Measurements from ENCODE around the gene CLRN1.

Gene CLRN1

DNA sequence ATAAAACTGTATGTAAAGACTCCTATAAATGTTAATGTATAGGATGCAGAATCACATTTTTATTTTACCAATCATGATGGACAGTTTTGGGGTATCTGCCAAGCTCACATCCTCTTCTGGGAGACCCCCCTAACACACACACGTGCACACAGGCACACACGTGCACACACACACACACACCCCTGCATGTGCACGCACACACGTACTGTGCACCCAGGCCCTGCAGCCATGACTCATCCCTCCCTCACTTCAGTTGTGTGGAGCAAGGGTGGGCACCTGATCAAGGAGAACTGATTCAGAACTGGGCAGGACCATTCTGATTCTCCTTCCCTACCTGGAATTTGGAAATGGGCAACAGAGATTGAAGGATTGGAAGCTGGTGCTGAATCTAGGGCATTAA, 51.3 kb downstream of the CLRN1 start:
- no peak for DNase-seq (ENCODE audit: low read depth, low spot score)

DNA sequence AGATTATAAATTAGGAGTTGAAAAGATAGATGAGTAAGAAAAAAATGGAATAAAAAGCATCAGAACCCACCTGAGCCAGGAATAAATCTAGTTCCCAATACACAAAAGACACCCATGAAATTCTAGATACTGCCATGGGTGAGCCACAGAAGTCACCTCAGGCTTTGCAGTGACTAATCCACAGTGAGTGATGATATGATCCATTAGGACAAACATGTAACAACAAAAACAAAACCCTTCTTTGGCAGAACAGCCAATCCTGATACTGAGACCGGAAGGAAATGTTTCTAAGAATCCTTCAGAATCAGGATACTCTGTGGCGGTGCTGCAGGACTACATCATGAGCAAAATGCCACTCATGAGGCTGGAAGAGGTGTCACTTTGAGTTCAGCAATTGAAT, 52.3 kb downstream of the CLRN1 start:
- no peak for DNase-seq (ENCODE audit: low read depth, low spot score)

DNA sequence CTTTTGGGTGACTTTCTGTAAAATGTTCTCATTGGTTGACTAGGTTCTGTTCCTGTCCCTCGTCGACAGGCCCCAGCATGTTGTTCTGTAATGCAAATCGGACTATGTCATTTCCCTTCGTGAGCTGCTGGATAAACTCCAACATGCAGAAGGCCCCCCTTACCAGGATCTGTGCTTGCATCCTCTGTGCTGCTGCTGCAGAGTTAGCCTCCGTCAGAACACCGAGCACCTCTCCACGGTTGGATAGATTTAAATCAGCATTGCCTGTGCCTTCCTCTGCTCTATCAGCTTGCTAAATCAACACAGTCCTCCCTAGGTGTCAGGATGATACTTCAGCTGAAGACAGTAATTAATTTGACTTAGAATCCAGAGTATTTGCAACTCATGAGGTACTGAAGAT, 54.6 kb downstream of the CLRN1 start:
- no peak for DNase-seq (ENCODE audit: low read depth, low spot score)

DNA sequence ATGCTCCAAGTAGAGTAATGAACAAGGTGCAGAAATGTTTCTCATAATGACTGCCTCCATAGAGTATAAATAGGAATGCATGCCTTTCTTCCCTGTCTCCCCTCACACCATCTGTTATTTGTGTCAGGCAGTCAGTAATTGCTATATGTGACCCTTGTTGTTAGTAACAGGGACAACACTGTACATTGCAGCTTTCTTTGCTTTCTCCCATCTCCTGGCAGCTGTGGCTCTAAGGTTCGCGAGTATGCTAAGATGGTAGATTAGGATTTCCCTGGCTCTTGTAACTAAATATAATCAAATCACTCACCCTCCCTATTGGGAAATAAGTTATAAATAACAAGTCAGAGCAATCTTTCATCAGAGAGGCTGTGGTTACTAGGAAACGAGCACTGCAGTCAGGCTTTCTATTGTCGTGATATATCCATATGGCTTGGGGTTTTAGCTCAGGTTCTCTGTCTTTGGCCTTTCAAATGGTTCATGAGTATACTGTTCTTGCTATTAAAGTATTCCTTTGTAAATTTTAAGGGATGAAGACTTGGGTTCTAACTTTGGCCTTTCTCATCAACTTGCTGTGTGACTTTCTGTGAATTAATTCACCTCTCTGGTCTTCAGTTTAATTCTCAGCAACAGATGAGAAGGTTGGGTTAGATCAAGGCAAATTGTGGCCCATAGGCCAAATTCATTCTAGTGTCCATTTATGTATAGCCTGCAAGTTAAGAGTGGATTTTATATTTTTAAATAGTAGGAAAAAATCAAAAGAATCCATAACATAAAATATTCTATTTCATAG, 59.2 kb downstream of the CLRN1 start:
- no peak for DNase-seq (ENCODE audit: low read depth, low spot score)

DNA sequence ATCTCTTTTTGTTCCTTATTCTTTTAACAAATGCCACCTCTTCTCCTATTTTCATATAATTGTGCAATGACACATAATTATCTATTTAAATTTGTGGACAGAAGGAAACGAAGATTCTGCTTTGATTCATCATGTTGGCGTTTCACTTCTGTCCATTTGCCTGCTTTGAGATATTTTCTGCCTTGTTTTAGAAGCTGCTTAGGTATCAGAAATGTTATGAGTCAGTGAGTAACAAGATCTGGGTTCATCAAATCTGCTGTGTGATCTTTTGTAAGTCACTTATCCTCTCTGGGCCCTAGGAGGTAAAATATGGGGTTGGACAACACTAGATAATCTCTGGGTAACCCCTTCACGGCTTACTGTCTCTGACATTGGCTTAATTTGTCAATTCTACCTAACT, 60.0 kb downstream of the CLRN1 start:
- DNase-seq (ENCODE audit: low read depth, low spot score), result no peak

DNA sequence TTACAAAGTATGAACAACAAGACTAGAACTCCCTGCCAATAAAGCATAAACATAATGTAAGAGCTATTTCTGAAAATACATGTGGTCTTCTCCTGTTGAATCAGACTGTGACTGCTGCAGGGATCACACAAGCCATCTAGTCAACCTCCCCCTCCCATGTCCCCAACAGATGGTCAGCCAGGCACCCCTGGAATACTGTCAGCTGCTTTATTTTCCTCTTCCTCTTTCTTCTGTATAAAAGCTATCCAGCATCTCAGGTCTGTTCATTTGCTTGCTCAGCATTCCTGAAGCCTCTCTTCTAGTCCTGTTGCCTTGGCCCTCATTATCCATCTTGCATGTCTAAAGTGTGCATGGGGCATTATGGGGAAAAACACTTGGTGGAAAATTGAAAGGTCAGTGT, 60.8 kb downstream of the CLRN1 start:
- DNase-seq (ENCODE audit: low read depth, low spot score), result no peak

DNA sequence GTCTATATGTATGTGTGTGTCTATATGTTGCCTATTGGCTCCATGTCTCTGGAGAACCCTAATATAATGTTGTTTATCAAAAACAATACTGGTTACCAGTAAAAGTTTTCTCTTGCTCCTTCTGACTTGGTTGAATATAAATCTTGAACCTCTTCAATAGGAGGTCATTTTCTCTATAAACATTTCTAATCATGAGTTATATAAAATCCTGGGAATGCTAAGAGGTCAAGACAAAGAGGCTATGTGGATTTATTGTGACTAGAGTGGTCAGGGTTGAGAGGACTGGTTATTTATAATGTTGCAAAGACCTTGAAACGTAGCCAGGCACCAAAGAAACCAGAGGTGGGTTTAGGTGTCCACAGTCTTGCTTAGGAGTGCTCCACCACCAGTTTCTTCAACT, 66.1 kb downstream of the CLRN1 start:
- no peak for DNase-seq (ENCODE audit: low read depth, low spot score)

DNA sequence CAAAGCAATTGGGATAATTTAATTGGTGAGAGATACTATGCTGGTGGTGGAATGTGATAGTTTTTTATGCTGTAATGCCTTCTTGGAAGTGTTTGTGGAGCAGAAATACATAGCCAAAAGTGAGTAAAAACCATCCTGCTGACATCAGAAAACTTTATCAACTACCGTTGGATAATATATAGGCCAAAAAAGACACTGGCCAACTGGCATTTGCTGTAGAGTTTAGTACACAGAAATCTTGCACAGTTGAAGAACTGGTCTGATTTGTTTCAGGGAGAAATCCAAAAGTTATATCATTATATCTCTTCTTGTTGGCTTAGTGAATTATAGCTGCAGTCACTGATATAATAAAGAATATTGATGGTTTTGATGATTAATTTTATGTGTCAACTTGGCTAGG, 66.8 kb downstream of the CLRN1 start:
- DNase-seq (ENCODE audit: low read depth, low spot score), result no peak

DNA sequence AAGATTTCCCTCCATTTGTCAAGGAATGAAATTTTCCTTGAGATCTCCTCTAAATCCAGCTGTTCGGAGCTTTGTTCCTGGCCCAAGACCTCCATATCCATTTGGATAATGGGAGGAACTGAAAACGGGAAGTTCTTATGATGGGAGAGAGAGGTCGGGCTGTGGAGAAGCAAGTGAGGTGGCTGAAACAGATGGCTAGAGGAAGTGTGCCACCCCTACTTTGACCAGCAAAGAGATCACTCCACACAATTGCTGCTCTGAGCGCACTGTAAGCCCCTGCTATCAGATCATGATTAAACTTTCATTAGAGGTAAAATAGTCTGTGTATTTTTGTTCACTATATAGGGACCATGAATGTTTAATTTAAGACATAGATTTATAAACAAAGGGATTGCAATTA, 67.2 kb downstream of the CLRN1 start, which contains the start of gene MINDY4B:
MINDY4B (minus strand) TSS at position 101 of the 400 bp plus-strand sequence; CDS start at position 101, 0 bp downstream.
- no peak for DNase-seq (ENCODE audit: low read depth, low spot score)

DNA sequence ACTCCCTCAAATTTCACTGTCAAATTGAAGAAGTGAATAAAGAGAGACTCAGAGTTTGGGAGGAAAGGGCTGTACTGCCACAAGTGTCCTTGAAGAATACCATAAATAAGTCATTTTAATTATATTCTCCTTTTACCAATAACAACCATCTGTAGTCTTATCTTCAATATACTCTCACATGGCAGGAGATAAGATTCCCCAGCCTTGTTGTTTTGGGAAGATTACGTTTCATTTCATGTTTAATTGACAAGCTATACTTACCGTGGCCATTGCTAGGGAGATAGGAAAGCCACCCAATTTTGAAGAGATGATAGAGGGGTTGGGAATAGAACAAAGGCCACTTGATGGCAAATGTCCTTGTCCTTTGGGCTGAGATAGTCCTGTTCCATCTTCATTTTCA, 69.5 kb downstream of the CLRN1 start:
- DNase-seq (ENCODE audit: low read depth, low spot score), result no peak

DNA sequence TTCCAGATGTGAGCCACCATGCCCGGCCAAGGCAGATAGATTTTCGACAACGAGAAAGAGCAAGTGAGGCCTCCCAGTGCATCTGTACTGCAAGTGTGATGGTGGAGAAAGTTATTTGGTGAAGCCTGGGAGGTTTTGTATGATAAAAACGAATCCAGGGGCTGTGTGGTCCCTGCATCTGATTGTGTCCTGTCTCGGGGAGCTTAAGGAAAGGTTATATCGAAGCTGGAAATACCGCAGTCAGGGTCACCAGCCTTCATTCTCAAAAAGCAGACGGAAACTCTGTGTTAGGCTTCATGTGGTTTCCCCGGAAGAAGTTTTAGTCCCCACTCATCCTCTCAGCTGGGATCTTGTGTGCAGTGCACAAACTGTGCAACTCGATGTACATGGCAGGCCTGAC, 70.7 kb downstream of the CLRN1 start:
- no peak for DNase-seq (ENCODE audit: low read depth, low spot score)

DNA sequence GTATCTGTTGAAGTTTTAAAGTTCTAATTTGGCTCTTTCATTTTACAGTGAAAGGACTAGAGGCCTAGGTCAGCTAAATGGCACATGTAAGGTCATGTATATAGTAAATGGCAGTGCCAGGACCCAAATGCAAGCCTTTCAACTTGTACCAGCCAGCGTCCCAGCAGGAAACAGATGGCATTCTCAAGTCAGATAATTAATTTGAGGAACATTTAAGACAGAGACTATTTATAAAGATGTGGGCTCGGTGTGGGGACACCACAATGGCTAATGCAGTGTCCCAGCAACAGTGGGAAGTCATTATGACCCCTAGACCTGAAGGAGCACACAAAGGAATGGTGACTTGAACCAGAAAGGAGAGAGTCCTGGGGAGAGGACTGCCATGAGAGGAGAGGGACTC, 73.4 kb downstream of the CLRN1 start:
- no peak for DNase-seq (ENCODE audit: low read depth, low spot score)

DNA sequence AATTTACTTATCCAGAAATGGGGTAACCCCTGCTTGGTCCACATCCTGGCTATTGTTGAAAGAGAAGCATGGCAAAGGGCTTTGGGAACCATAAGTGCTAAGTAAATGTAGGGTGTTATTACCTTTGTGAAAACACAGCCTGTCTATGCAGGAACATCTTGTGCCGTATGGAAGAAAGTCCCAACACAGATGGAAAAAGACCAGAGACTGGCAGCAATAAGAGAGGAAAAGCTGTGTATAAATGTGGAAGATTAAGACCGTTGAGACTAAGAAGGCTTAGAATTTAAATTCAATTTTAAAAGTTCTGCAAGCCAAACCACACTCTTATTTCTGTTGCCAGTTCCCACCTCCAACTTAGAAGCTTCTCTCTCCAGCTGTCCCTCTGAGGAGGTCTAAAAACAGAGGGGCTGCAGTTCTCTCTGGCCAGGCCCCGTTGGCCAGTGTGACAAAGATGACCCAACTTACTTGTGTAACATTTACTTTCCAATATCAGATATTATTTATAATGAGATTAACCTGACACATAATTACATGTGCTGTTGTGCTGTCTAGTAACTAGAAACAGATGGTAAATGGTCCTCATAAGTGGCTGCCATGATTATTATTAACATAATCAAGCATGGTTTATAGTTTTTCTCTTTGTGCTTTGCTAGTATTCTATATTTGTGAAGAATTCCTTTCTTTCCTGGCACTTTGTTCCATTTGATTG, 74.3 kb downstream of the CLRN1 start:
- DNase-seq (ENCODE audit: low read depth, low spot score), result no peak

DNA sequence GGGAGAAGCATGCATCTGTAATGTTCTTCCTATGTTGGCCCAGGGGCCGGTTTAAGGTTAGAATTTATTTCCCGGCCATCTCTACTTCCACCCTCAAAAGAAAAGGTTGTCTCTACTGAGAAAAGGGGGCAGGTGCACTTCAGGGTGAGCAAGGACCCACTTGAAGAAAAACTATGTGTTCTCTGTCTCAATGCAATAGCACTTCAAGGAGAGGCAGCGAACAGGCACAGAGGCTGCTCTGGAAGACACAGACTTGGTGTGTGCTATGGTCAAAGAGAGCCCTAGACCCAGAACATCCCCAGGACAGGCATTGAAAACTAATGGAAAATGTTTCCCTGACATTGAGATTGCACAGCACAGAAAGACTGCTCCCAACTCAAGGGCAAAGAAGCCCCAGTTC, 74.9 kb downstream of the CLRN1 start:
- DNase-seq (ENCODE audit: low read depth, low spot score), result no peak

DNA sequence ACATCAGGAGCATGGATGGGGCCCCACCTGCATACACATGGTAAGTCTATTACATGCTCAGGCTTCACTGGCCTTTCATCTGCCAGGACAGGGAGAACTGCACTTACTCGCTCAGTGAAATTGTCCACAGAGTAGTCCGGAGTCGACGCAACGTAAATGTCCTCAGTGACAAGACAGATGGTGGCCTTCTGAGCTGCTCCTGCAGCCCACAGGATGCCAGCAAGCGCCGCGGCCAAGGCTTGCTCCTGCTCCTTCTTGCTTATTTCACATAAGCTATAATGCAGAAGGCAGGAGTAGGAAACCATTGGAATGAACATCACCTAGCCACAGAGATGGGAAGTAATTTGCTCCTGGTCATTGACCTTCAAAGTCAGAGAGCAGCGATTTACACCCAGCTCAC, 81.7 kb downstream of the CLRN1 start:
- no peak for DNase-seq (ENCODE audit: low read depth, low spot score)

DNA sequence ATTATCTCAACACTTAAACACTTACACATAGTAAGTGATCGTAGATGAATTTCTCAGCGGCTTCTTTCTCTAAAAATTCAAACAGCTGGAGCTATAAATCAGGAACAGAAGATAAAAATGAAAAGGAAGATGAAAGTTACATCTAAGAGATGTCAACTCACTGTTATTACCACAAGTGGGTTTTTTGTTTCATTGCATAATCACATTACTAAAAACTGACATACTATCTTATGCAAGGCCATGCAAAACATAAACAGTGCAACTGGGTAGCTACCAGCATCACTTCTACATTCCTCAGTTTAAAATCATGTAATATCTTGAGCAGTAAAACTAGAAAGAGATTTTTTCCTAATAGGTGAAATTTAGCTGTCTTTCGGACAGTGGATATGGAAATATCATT, 82.2 kb downstream of the CLRN1 start:
- no peak for DNase-seq (ENCODE audit: low read depth, low spot score)

DNA sequence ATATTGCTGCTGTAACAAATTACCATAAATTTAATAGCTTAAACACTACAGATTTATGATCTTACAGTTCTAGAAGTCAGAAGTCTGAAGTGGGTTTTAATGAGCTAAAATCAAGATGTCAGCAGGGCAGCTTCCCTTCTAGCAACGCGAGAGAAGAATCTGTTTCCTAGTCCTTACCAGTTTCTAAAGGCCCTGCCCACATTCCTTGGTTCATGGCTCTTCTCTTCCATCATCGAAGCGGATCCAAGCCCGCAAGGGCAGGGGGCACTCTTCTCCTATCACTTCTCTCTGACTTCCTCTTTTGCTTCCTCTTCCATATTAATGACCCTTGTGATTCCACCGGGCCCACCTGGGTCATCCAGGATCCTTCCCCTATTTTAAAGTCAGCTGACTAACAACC, 83.4 kb downstream of the CLRN1 start:
- no peak for DNase-seq (ENCODE audit: low read depth, low spot score)

DNA sequence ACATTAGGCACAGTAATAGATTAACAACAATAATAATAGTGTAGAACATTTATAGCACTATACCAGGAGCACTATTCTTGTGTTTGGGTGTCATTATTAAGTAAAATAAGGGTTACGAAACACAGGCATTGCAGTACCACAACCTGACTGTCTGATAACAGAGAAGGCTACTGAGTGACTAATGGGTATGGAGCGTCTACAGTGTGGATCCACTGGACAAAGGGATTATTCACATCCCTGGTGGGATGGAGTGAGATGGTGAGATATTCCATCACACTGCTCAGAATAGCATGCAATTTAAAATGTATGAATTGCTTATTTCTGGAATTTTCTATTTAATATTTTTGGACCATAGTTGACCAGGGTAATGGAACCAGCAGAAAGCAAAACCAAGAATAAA, 85.5 kb downstream of the CLRN1 start:
- no peak for DNase-seq (ENCODE audit: low read depth, low spot score)

DNA sequence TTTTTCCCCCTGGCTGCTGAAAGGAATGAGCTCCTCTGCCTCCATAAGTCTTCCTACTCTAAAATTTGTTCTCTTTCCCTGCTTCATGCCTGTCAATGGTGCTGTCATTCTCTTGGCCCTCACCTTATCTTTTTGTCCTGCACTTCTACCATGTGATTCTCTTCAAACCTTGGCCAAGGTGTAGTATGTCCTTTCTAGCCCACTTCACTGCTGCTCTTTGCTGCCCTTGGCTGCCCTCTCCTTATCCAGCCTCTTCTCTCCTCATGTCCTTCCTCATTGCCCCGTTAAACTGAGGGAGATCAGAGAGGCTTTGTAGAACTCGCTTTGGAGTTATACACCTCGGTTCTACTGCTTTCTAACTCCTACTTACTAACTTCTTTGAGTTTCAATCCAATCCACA, 87.0 kb downstream of the CLRN1 start:
- no peak for DNase-seq (ENCODE audit: low read depth, low spot score)

DNA sequence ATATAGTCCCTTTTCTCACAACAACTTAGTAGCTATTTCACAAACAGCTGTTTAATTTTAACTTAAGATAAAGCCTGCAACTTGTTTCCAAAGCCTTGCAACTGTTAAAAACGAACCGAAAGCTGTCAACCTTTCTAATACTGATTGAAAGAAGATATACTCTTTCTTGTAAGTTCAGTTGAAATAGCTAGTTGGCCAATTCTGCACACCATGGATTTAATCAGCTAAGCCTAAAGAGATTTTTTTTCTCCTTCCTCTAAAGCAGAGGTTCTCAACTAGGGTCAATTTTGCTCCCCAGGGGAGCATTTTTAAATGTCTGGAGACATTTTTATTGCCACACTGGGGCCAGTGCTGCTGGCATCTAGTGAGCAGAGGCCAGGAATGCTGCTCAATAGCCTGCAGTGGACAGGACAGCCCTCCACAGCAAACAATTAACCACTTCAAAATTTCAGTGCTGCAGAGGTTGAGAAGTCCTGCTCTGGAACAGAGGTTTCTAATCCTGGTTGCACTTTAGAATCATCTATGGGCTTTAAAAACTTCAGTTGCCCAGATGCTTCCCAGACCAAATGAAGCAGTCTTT, 93.4 kb downstream of the CLRN1 start:
- DNase-seq (ENCODE audit: low read depth, low spot score), result no peak

DNA sequence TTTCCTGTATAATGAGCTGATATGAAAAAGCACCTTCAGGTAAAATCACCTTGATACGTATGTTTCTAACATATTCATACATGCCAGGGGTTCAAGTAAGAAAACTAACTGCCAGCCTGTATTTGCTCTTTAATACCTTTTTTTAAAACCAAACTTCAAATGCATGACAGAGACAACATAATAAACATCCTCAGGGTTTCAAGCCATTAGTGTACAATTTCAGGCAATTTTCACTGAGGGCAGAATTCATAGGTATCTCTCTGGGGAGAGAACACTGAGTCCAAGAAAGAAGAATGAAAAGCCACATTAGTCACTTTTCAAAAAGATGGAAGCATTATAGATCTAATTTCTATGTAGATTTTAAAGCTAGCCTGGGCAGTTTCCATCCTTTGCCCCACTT, 94.2 kb downstream of the CLRN1 start:
- no peak for DNase-seq (ENCODE audit: low read depth, low spot score)

DNA sequence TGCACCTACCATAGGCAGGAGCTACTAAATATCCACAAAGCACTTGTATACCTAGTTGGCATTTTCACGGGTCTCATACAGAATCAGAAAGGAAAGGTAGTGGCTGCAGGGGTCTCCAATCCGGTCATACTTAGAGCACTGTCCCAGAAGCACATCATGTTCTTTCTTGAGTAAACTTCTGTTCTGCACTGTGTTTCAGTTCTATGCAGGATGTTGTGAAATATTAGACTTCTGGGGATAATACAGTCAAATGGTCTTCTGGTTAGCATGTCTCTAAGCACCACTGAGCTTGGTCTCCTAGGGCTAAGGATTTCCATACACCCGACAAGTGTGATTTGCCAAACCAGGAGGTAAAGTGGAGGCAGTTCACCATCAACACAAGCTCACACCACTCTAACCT, 95.2 kb downstream of the CLRN1 start:
- DNase-seq (ENCODE audit: low read depth, low spot score), result no peak

Measured in activated naive CD8-positive, alpha-beta T cell treated with anti-CD3 and anti-CD28 coated beads, Interleukin-2, amount 50 U/mL, for 16 hours (primary cell).